Kidney glomerular epithelial cell (primary cell): ENCODE data around the gene MKI67.
"Not testable (repeated sequence)": the region's sequence is repeated elsewhere in the genome, so short reads cannot be mapped to it uniquely, and the experiment has no call there.

Experiments used
- DNase-seq: peaks from one replicate; lab custom pipeline; 2025; lab: John Stamatoyannopoulos, UW

MKI67 gene

DNA sequence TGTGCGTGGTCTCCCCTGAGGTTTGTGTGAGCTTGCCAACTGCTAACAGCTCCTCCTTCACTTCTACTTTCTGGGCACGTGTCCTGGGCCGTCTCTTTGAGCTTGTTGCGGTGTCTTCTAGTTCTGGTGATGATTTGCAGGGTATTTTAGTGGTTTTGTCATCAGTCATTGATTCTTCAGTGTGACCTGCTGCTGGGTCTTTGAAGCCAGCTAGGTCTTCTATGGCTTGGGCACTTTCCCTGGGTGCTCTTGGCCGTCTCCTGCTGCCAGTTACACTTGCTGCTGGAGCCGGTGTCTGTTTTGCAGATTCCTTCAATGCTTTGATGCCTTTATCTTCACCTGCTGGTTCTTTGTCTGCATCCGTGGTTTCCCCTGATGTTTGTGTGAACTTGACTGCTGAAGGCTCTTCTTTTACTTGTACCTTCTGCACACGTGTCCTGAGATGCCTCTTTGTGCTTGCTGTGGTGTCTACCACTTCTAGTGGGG is 23.0 kb downstream of the MKI67 start:
- no peak for DNase-seq

DNA sequence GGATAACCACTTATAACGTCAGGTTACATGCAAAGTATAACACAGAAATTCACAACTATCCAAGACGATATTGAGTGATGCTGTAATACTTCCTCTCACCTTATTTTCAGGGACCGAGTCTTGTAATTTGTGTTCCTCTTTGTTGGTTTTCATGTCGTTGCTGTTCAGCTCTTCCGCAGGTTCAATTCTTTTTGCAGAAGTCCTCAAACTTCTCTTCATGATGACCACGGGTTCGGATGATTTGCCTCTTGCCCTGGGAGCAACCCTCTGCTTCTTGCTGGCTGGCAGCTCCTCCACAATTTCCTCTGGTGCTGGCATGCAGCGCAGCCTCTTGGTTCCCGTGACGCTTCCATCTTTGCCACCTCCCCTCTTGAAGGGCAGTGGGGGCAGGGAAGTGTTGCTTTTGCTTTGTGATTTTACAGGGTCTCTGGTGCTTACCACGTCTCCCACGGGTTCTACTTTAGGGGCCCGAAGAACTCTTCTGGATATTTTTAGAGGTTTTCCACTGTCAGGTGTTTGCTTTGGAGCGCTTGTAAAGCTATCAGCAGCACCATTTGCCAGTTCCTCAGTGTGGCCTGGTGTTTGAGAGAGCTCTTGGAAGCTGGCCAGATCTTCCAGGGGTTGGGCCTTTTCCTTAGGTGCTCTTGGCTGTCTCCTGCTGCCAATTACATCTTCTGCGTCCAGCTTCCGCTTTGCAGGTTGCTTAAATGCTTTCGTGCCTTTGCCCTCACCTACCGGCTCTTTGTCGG is 23.6 kb downstream of the MKI67 start:
- DNase-seq, result no peak

DNA sequence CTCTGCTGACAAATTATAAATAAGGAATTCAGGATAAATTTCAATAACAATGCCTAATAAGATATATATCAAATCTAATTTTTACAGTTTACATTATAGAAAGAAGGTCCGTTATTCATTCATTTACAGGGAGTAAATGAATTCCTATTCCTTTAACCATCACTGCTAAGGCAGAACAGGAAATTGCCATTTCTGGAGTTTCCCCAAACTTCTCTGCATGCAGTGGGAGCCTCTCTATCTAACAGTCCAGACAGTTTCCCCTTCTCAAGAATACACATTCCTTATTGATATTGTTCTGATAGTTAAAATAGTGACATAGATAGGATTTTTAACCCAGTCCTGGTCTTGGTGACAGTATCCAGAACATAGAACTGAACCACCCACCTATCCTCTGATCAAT is 24.3 kb downstream of the MKI67 start:
- no peak for DNase-seq

DNA sequence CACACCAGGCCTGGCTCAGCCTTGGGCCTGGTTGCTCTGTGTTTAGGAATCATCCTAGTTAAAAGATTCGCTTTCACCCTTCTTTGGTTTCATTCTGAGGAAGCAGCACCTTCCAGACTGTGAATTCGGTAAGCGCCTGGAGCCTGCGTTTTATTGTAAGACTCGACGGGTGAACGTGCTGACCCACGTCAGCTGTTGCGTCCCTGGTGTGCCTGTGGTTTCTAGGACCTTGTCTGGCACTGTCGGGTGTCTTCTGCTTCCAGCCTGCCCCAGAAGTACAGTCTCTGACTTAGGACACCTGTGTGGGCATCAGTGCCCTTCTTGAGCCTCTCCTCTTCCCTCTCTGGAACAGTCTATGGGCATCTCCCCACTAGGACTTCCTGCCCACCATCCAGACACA is 26.3 kb downstream of the MKI67 start:
- no peak for DNase-seq

DNA sequence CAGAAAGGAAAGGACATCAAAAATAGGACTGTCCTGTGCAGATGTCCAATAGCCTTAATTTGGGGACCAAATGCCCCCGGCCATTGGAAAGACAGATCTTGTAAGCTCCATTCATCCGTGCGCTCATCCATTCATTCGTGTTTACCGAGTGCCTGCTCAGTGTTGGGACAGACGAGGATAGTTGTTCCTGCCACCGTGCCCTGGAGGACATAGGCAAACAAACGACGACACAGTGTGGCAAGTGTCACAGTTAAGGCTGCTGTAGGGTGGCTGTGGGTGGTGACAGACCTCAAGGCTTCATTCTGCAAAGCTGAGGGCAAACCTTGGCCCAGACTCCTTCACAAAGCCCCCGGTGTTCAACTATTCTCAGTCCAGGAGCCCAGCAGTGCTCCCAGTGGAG is 27.6 kb downstream of the MKI67 start:
- DNase-seq, result no peak

DNA sequence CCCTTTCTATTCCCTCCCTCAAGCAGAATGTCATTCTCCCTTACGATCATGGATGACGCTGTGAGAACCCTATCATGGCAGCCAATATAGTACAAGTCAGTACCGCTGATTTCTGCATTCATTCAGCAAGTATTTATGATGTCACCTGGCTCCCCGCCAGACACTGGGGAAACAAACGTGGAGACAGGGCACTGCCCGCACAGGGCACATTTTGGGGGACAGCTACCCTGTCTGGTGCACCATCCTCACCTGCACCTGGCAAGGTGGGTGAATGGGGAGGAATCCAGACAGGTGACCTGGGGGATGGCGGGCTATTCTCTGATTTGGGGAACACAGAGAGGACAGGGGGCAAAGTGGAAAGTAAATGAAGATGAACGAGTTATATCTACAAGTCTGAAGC is 28.4 kb downstream of the MKI67 start:
- DNase-seq, result no peak

DNA sequence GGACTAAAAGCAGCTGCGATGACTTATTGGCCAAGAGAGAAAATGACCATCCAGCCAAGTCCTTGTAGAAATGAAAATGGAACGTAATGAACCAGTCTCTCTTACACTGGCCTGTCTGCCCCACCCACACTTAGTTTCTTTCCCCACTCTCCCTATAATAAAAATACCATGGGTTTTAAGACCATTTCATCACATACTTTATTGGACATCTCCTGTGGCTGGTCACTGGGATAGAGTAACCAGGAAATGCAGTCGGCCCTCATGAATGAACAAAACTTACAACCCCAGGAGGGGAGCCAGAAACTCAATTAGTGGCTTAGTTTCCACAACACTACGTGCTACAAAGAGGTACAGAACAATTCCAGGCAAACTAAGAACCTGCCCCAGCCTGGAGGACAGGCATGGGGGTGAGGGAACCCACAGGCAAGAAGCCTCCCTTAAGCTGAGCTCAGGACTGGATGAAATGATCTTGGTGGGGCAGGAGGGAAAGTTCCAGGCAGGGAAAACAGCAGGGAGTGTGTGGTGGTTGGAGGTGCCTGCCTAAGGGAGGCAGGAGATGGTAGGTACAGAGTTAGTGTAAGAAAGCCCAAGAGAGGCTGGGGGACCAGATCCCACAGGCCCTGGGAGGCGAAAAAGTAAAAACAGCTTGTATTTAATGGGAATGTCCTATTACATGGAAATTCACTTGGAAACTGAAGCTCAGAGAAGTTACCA is 29.6 kb downstream of the MKI67 start:
- DNase-seq, result no peak

DNA sequence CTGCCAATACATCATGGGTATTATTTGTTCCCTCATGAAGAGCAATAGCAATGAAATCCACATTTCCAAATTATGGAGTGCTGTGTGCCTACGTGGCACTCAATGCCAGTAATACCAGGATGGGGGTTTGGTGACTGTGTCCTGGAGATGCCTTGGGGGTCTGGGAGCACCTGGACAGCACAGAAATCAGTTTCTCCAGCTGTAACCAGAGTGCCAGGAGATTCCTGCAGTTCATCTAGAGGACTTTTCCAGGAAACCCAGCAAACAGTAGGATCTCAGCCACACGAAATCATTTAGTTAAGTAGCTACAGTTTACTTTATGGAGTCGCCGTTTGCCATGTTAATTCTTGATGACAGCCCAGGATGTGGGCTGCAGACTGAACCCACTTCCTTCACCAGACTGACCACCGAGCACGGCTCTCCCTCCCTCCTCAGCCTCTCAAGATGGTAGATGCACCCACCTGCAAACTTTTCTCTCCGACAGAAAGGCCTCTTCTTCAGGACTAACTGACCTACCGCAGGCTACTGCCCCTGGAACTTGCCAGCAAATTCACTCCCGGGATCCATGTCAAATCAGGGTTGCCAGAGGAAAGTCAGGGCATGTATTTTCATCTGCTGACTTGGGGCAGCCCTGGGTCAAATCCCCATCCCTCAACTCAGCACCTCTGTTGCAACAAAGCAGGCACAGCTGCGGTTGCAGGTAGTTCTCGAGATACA is 30.3 kb downstream of the MKI67 start:
- no peak for DNase-seq

DNA sequence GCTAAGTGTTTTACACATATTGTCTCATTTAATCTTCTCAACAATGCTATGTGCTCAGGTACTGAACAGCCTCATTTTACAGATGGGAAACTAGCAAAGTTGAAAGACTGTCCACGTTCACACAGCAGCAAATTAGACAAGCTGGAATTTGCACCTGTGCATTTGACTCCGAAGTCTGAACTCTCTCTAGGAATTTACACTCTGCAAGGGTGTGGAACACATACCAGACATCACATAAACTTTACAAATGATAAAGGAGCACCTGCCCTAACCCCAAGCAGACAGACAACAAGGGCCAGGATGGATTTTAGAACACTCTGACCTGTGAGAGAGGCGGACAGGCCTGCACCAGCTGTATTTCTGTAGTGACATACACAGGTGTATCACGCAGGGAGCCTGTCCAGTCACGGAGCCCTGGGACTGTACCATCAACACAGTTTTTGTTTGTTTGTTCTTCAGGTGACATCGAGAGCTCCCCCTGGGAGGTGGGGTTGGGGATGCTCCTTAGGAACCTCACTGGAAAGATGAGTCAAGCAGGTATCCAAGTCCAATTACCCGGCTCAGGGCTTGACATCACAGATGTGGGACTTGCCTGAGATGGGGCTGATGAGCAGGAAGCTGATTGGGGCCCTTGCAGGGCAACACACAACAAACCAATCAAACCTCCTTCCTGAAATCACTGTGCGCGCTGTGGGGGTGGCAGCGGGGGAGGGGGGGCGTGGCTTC is 31.0 kb downstream of the MKI67 start:
- DNase-seq, result no peak

DNA sequence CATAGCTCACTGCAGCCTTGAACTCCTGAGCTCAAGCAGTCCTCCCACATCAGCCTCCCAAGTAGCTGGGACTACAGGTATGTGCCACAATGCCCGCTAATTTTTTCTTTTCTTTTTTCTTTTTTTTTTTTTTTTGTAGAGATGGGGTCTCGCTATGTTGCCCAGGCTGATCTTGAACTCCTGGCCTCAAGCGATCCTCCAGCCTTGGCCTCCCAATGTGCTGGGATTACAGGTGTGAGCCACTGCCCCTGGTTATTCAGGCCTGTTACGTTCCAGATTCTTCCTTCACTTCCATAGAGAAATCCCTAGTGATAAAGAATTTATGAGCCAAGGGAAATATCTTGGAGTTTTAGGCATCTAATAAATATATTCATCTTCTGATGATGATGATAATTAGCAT is 31.6 kb downstream of the MKI67 start:
- DNase-seq, result not testable (repeated sequence)

DNA sequence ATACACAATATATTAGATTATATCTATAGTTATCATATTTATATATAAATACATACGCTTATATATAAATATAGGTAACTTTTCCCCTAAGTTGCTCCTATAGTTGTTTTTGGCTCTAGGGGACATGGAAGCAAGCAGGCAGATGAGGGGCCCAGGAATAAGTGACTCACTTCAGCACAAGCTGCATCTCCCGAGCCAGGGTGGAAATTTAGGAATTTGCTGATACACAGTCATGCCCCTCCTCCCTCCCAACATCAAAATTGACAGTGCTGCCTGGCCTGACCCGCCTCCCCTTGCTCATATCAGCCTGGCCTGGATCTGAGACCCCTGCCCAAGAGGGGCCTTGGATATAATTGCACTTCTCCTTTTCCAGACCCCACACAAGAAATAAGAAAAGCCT is 33.8 kb downstream of the MKI67 start:
- DNase-seq, result no peak

DNA sequence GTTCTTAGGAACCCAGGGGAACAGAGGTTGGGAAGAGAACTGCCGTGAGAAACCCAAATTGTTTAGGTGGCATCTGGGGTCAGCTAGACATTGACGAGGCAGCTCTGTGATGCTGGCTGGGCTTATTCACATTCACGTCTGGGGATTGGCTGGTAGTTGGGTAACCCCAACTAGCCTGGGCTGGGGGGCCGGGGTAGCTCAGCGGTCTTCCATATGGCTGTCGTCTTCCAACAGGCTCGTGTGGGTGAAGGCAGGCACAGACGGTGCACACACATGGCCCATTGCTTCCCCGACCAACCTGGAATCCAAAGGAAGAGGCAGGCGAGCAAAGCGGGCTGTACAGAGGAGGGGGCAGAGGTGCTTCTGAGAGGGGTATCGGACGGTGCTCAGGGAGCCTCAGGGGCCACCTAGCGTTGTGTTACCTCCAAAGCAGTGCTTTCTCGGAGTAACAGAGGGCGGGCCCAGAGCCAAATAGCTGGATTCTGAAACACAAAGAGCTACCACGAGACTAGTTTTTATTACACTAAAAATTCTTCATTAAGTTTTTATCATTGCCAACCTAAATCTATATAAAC is 34.5 kb downstream of the MKI67 start:
- DNase-seq, result no peak

DNA sequence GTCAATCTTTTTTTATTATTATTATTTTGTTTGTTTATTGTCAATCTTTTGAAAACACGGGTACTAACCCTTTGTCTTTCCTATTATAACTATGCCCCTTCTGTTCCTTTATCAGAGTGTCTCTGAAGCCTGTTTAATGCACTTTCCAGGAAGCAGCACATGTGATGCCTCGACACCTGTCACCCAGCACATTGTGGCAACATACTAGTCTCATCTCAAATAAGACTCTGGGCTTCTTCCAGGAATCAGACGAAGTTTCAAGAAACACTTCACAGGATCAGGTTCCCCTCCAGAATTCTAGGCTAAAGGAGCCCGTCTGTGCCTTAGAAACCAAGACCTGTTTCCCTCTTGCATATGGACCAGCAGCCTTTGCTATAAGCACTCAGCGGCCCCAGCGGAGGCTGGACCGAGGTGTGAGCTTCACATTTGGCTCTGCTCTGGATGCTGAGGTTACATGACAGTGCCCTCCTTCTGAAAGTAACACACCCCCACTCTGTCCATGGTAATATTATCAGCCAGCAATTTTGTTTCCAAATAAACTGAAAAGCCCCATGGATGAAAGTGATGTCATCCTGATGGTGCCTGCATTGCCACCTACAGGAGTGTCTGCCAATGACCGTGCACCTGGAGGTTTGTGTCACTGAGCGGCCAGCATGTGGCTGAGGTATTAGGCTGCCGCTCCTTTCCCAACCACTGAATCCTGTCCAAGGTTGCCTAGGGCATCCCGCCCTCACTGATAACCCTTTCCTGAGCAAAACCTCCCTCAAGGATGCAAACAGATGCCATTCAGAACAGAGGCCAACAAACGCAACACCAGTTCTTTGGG is 38.1 kb downstream of the MKI67 start:
- DNase-seq, result no peak

DNA sequence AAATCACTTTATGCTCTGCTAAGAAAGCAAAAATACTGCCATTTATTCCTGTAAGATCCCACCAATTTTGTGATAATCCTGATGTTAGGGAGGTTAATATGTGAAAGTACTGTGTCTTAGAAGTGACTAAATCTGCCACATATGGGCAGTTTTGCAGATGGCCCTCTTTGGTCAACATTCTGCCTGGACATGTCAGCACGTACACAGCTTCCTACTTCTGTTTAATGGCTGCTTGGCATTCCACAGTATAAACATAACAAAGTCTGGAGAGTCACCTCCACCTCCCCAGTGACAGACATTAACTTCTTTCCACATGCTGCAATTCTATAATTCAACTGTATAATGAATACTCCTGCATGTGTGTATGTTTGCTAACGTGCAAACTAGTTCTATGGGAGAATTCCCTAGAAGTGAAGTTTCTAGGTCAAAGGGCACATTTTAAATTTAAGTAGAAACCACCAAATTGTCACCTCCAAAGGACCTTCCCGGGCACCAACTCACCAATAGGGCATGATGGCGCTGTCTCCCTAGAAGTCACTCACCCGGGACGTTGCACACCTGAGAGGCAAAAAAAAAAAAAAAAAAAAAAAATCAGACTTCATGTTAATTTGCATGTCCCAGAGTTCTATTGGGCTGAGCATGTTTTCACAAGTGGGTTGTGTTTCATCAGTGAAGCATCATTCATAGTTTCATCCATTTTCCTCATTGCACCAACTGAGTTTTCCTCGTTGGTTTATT is 38.9 kb downstream of the MKI67 start:
- no peak for DNase-seq

DNA sequence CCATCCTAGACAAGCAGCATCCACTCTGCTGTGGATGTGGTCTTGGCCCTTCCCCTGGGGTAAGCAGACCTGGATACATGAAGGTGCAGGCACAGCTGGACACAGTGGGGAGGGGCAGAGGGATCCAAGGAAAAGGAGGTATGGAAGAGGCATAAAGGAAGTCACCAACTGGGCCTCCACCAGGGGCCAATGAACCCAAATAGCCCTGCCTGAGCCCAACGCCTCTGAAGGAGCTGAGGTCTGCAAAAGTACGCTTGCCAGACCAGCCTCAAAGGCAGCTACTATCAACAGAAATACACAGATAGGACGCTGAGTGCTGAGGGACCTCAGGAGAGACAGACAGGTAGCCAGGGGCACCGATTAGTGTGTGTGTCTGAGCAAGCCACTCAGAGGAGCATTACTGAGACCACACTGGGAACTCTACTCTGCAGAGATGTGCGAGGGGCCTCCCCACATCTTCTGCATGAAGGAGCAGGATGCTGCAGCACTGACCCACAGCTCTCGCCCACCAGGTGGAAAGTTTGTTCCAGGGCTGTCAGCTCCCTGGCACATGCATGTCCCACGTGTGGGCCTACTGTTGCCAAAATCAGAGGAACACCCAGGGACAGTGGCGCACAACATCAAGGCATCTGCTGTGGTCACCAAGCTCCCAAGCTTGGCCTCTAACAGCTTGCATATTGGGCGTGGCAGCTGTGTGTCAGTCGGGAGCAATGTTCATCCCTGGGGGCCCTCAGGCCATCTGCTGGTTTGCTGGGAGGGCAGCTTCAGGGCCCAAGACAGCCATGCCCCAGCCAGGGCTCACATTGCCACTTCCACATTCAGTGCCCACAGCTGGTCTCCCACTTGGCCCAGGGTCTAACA is 40.0 kb downstream of the MKI67 start:
- no peak for DNase-seq

DNA sequence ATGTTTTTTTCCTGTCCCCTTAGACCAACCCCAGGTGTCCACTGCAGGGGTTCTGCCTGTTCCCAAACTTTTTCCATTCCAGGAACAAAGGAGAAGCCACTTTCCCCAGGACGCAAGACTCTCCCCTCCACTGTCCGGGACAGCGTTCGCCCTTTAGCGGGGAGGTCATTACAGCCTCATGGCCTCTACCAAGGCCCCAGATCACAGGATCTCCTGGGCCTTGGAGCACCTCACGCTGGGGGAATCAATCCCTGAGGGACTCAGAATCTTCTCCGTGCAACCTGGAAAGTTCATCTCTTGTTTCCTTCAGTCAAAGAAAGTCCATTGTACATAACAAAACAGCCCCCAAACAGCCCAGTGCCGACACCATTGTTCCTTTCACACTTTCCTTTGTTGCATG is 41.2 kb downstream of the MKI67 start:
- DNase-seq, result no peak

DNA sequence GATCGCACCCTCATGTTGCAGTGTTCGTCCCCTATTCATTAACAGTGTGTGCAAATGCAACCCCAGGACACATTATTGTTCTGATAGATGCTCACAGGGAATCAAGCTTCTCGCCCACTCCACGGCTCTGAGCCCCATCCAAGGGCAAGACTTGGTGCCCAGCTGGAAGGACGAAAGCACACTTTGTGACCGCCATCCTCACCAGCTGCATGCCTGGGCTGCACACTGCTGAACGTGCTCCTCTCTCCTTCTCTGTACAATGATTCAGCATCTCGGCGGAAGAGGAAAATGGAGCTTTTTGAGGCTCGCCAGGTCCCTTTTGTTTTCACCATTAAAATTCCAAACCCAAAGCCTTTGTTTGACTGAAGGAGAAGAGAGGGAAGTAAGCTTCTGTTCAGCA is 41.9 kb downstream of the MKI67 start:
- no peak for DNase-seq

DNA sequence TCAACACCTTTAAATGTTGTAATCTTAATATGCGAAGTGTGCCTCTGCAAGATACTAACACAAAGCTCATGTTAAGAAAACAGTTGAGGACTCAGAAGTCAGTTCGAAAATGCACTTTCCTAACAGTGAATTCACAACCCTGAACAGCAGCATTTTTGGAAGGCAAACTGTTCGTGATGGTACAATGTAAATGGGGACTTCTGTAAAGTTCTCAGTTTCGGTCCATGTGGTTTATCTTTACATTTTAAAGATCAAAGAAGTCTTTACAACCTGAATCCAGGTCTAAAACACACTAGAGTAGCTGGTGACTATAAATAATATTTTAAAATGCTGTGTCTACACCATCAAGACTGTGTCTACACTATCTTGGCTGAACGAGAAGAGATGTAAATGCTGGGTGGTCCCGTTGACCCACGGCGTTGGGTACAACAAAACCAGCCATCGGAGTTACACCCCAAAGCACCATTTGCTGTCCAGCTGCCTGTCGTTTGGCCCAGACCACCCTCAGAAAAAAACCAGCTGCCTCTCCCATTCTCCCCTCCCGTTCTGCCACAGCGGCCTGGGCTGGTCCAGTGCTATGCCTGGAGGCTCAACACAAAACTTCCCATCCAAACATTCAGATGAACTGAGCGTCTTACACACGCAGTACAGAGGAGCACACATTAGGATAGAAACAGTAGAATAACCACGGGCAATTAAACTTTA is 42.9 kb downstream of the MKI67 start:
- DNase-seq, result no peak

DNA sequence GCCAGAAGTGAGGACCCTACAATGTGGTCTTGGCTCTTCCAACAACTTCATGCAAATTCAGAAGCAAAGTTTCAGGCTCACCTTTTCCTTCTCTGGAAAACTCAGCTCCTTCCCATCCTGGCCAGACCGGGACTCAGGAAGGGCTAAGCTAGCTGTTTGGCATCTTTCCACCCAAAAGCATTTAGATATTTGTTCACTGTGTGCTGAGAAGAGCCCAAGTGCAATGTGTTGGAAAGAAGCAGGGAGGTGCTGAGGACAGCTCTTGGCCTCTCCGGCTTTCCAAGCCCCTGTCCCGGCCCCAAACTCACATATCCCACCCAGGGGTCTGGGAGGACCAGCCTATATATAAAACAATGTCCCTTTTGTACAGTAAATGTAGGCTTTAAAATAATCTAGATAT is 44.5 kb downstream of the MKI67 start:
- no peak for DNase-seq
